Measurements from ENCODE around the gene SPCS3.
A peak's percentile ranks its signal among the peaks of the same experiment; 100 is the strongest.
"Not testable (repeated sequence)": the region's sequence is repeated elsewhere in the genome, so short reads cannot be mapped to it uniquely, and the experiment has no call there.

Gene SPCS3

DNA sequence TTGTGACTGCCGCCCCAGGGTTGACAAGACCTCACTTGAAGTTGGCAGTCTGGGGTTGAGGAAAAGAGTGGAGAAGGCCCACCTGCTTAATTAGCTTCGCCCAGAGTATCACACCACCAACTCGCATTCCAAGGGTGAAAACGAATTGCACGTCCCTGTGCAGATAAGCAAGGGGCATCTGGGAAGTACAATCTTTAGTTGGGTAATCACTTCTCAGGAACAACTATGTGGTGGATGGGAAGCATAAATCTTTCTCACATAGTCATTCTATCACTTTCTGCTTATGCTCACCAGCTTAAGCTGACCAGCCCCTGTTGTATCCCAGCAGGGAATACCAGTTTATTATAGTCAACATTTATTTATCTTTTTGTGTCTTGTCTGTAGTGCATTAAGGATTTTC, 14.3 kb downstream of the SPCS3 start:
- no peak for TF ChIP-seq CTCF (IDR thresholded peaks at IDR 0.05; ENCODE audit: low read depth, low read length)
- DNase-seq (ENCODE audit: extremely low read depth, low read depth) = no peak

GRCh38 chr4:176335421-176335820, 15.7 kb downstream of the SPCS3 start:
- no peak for TF ChIP-seq CTCF (IDR thresholded peaks at IDR 0.05; ENCODE audit: low read depth, low read length)
- DNase-seq (ENCODE audit: extremely low read depth, low read depth) = no peak

DNA sequence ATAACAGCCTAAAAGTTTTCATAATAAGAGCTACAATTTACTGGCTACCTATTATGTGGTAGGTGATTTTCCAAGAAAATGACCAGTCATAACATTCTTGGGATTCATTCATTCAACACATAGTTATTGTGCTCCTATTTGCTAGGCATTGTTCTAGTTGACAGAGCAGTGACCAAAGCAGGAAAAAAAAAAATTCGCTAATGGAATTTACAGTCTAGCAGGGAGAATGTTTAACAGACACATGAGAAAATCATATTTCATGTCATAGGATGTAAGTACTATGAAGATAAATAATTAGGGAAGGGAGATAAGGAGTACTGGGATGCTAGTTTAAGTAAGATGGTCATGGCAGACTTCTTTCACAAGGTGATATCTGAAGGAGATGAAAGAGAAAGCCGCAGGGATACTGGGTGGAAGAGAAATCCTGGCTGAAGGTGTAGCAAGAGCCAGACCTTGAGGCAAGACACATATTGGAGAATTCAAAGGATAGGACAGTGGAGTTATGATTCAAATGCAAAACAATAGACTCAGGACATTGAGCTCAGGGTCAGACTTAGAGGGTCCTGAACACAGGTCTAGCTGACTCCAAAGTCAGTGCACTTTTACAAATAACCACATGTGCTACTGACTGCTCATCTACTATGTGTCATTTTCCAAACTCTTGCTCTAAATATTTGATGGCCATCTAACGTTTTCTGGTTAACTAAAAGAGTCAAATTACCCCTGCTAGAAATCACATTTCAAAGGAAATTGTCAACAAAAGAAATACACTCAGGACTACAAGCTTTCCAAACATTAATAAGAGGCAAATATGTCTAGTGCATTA, 20.4 kb downstream of the SPCS3 start:
- TF ChIP-seq CTCF (IDR thresholded peaks at IDR 0.05; ENCODE audit: low read depth, low read length) = no peak
- DNase-seq (ENCODE audit: extremely low read depth, low read depth) = no peak

DNA sequence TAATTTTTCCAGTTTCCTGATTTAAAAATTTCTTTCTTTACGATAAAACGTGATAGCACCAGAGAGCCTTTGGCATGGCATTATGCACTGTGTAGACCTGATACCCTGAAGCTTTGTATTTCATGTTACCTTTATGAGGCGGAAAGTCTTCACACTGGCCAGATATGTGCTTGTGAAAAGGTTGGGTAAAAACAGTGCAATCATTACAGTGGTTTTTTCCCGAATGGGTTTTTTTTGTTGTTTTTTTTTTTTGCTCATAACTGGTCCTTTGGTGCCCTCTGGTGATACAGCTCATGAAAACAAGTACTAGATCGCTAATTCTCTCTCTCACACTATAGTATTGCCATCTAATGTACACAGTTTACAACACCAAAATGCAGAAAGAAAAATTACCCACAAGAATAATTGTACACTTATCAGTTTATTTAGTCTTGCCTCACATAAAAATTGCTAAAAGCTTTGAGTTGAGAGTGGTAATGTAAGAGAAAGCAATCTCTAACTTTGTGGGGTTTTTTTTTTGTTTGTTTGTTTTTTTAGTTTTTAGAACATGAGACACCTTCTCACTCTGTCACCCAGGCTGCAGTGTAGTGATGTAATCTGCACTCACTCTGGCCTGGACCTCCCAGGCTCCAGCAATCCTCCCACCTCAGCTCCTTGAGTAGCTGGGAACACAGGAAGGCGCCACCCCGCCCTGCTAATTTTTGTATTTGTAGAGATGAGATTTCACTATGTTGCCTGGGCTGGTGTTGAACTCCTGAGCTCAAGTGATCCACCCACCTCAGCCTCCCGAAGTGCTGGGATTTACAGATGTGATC, 21.3 kb downstream of the SPCS3 start:
- TF ChIP-seq CTCF (IDR thresholded peaks at IDR 0.05; ENCODE audit: low read depth, low read length) = peak; percentile 61
- DNase-seq (ENCODE audit: extremely low read depth, low read depth) = peak; percentile 34

GRCh38 chr4:176342384-176342783, 22.6 kb downstream of the SPCS3 start:
- TF ChIP-seq CTCF (IDR thresholded peaks at IDR 0.05; ENCODE audit: low read depth, low read length) = no peak
- DNase-seq (ENCODE audit: extremely low read depth, low read depth) = no peak

DNA sequence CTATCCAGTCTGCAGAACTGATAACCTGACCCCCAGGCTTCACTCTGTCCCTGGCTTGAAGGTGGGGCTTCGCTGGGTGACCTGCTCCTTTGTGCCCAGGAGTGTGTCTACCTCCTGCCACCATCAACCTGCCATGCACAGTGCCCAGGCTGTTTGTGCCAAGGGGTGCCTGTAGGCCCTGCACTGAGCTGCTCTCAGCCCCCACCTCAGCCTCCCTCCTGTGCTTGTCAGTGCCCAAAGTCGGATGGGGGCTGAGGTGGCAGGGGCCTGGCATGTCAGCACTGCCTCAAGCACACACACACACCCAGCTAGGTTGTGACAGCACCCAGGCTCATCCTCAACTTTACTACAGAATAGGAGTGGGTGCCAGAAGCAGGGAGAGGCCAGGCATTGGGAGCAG, 23.5 kb downstream of the SPCS3 start:
- TF ChIP-seq CTCF (IDR thresholded peaks at IDR 0.05; ENCODE audit: low read depth, low read length) = no peak
- no peak for DNase-seq (ENCODE audit: extremely low read depth, low read depth)

GRCh38 chr4:176345346-176345745, 25.6 kb downstream of the SPCS3 start:
- DNase-seq (ENCODE audit: extremely low read depth, low read depth) = not testable (repeated sequence)

- not testable (repeated sequence) for DNase-seq (ENCODE audit: extremely low read depth, low read depth)
Measured at GRCh38 chr4:176346836-176347235, 27.1 kb downstream of the SPCS3 start.
